H9 (cell line): Measurements from ENCODE around the gene KCNMA1. TPM values are rescaled to one million over a fixed set of nuclear protein-coding genes. Genes with fewer than 3 reads are reported as not detected.

Source experiments
- DNase-seq: peaks from one replicate; pipeline ENCODE4 v3.0.0-alpha.2; 2017
- H2AFZ ChIP-seq: one replicate; pipeline ENCODE4 v1.6.1; 2013; ENCODE audit warnings: mild to moderate bottlenecking, low read length, control low read depth, moderate library complexity
- H2AK5ac ChIP-seq: 2 replicates; pipeline ENCODE4 v1.6.1; 2013; ENCODE audit warnings: low read length, control low read depth, mixed read lengths; ENCODE audit not compliant: insufficient read length
- H2BK120ac ChIP-seq: one replicate; pipeline ENCODE4 v1.6.1; 2013; ENCODE audit warnings: low read depth, mild to moderate bottlenecking, low read length, control low read depth, inconsistent platforms; ENCODE audit not compliant: poor library complexity, severe bottlenecking
- H2BK12ac ChIP-seq: 2 replicates; pipeline ENCODE4 v1.6.1; 2013; ENCODE audit warnings: low read length, control low read depth, mixed read lengths, low read depth; ENCODE audit not compliant: insufficient read length
- H2BK15ac ChIP-seq: 2 replicates; pipeline ENCODE4 v1.6.1; 2013; ENCODE audit warnings: low read depth, low read length, control low read depth
- H2BK20ac ChIP-seq: one replicate; pipeline ENCODE4 v1.6.1; 2013; ENCODE audit warnings: low read depth, mild to moderate bottlenecking, low read length, control low read depth, inconsistent platforms; ENCODE audit not compliant: poor library complexity, severe bottlenecking
- H2BK5ac ChIP-seq: 2 replicates; pipeline ENCODE4 v1.6.1; 2013; ENCODE audit warnings: low read length, control low read depth, mixed read lengths; ENCODE audit not compliant: insufficient read length
- H3K14ac ChIP-seq: 2 replicates; pipeline ENCODE4 v1.6.1; 2013; ENCODE audit warnings: low read length, control low read depth; ENCODE audit not compliant: insufficient read depth
- H3K18ac ChIP-seq: 2 replicates; pipeline ENCODE4 v1.6.1; 2013; ENCODE audit warnings: low read depth, mild to moderate bottlenecking, mixed read lengths, low read length, control low read depth; ENCODE audit not compliant: insufficient read length
- H3K23ac ChIP-seq: 2 replicates; pipeline ENCODE4 v1.6.1; 2013; ENCODE audit warnings: low read length, control low read depth, mixed read lengths, low read depth; ENCODE audit not compliant: insufficient read length
- H3K23me2 ChIP-seq: 2 replicates; pipeline ENCODE4 v1.6.1; 2013; ENCODE audit warnings: low read depth, mild to moderate bottlenecking, mixed read lengths, low read length, control low read depth; ENCODE audit not compliant: insufficient read length, poor library complexity, severe bottlenecking
- H3K27ac ChIP-seq: 2 replicates; pipeline ENCODE4 v1.5.1; 2013; ENCODE audit warnings: low read length, control low read depth, mixed read lengths, low read depth; ENCODE audit not compliant: insufficient read length
- H3K27me3 ChIP-seq: 2 replicates; pipeline ENCODE4 v1.6.1; 2013; ENCODE audit warnings: low read length, control low read depth, inconsistent platforms; ENCODE audit not compliant: insufficient read depth
- H3K4ac ChIP-seq: 2 replicates; pipeline ENCODE4 v1.6.1; 2013; ENCODE audit warnings: low read depth, mild to moderate bottlenecking, control low read depth, inconsistent platforms, low read length, moderate library complexity
- H3K4me1 ChIP-seq: 2 replicates; pipeline ENCODE4 v1.6.1; 2013; ENCODE audit warnings: low read length, control low read depth, inconsistent platforms; ENCODE audit not compliant: insufficient read depth
- H3K4me2 ChIP-seq: 2 replicates; pipeline ENCODE4 v1.6.1; 2013; ENCODE audit warnings: low read length, control low read depth, mixed read lengths; ENCODE audit not compliant: insufficient read length, insufficient read depth
- H3K56ac ChIP-seq: 2 replicates; pipeline ENCODE4 v1.6.1; 2013; ENCODE audit warnings: low read depth, mild to moderate bottlenecking, mixed read lengths, low read length, control low read depth; ENCODE audit not compliant: insufficient read length
- H3K79me1 ChIP-seq: 2 replicates; pipeline ENCODE4 v1.6.1; 2013; ENCODE audit warnings: low read depth, mild to moderate bottlenecking, moderate library complexity, low read length, control low read depth, inconsistent platforms; ENCODE audit not compliant: insufficient read depth, poor library complexity, severe bottlenecking
- H3K79me2 ChIP-seq: 2 replicates; pipeline ENCODE4 v1.6.1; 2013; ENCODE audit warnings: low read length, control low read depth, inconsistent platforms; ENCODE audit not compliant: insufficient read depth
- H3K9ac ChIP-seq: 2 replicates; pipeline ENCODE4 v1.6.1; 2013; ENCODE audit warnings: low read length, control low read depth, mixed read lengths; ENCODE audit not compliant: insufficient read length; ENCODE audit errors: extremely low read depth
- H3K9me3 ChIP-seq: one replicate; pipeline ENCODE4 v1.6.1; 2013; ENCODE audit warnings: low read depth, low read length, inconsistent platforms; ENCODE audit not compliant: control insufficient read depth
- H3T11ph ChIP-seq: one replicate; pipeline ENCODE4 v1.6.1; 2013; ENCODE audit warnings: mild to moderate bottlenecking, low read length, control low read depth, inconsistent platforms
- H4K20me1 ChIP-seq: one replicate; pipeline ENCODE4 v1.6.1; 2013; ENCODE audit not compliant: control insufficient read depth, insufficient read length, insufficient read depth
- H4K5ac ChIP-seq: 2 replicates; pipeline ENCODE4 v1.6.1; 2013; ENCODE audit warnings: low read depth, mild to moderate bottlenecking, mixed read lengths, low read length, control low read depth; ENCODE audit not compliant: insufficient read length
- H4K8ac ChIP-seq: replicated peaks from 2 replicates; pipeline ENCODE4 v1.6.1; 2013; ENCODE audit warnings: low read length, control low read depth, mixed read lengths, low read depth; ENCODE audit not compliant: insufficient read length
- H4K91ac ChIP-seq: 2 replicates; pipeline ENCODE4 v1.6.1; 2013; ENCODE audit warnings: low read depth, mild to moderate bottlenecking, moderate library complexity, mixed read lengths, low read length, control low read depth; ENCODE audit not compliant: insufficient read length
- H3K27ac Mint-ChIP-seq, 3 experiments: 2 replicates in 2 of 3; 3 replicates in 1 of 3; pipeline ENCODE4 v1.8.0; 2020 to 2021; ENCODE audit warnings: mixed read lengths in 3 of 3, mild to moderate bottlenecking in 1 of 3, moderate library complexity in 1 of 3
- H3K27me3 Mint-ChIP-seq: 2 replicates; pipeline ENCODE4 v1.8.0; 2021; ENCODE audit warnings: low read depth, mild to moderate bottlenecking, moderate library complexity, mixed read lengths
- H3K36me3 Mint-ChIP-seq, 3 experiments: 2 replicates in 2 of 3; 3 replicates in 1 of 3; pipeline ENCODE4 v1.8.0; 2020 to 2021; ENCODE audit warnings: low read depth in 3 of 3, mixed read lengths in 3 of 3; ENCODE audit not compliant: insufficient read depth in 1 of 3
- H3K4me1 Mint-ChIP-seq, 2 experiments: 2 replicates each; pipeline ENCODE4 v1.8.0; 2020; ENCODE audit warnings: mixed read lengths in 2 of 2
- H3K4me3 Mint-ChIP-seq, 2 experiments: 2 replicates in 1 of 2; 3 replicates in 1 of 2; pipeline ENCODE4 v1.8.0; 2020 to 2021; ENCODE audit warnings: mild to moderate bottlenecking in 2 of 2, mixed read lengths in 2 of 2, moderate library complexity in 1 of 2
- H3K9me3 Mint-ChIP-seq, 2 experiments: 2 replicates in 1 of 2; 3 replicates in 1 of 2; pipeline ENCODE4 v1.8.0; 2020; ENCODE audit warnings: mild to moderate bottlenecking in 2 of 2, mixed read lengths in 2 of 2, moderate library complexity in 1 of 2
- CTCF ChIP-seq: fragments of 200-600 bp; sonication (generic); conservative IDR thresholded peaks from 3 replicates; pipeline ENCODE4 v1.8.0; 2021; ENCODE audit warnings: antibody characterized with exemption, mild to moderate bottlenecking
- WGBS: extraction: QIAGEN DNeasy Blood & Tissue Kit; methylation state at CpG from one replicate; pipeline ENCODE4 v1.1.7; 2013; ENCODE audit warnings: missing lambda C conversion rate, low lambda C conversion rate, mixed read lengths; ENCODE audit not compliant: insufficient read length; ENCODE audit errors: extremely low coverage; 5-methylcytosine and 5-hydroxymethylcytosine counted together
- total RNA-seq: library from RNA; stranded (reverse); gene quantifications from 2 replicates; pipeline ENCODE4 v1.2.1, GENCODE V29; 2021

Gene KCNMA1
- total RNA-seq, 1 experiment from 2014 or later = 2.0 TPM

- no peaks in the 10 kb centered on the region for H3K9me3 Mint-ChIP-seq
- H3K4me3 Mint-ChIP-seq = no peak overlapping the region
- no peak overlapping the region for H3K4ac ChIP-seq
- no peaks in the 10 kb centered on the region for H3K9me3 ChIP-seq
- H3K36me3 Mint-ChIP-seq = no peaks in the 10 kb centered on the region
- H2AFZ ChIP-seq = no peak overlapping the region
- H3K27me3 ChIP-seq = no peaks in the 10 kb centered on the region
- no peaks in the 10 kb centered on the region for H3K23me2 ChIP-seq
- no peaks in the 10 kb centered on the region for H3K79me2 ChIP-seq
- no peak overlapping the region for H3K4me2 ChIP-seq
- no peak overlapping the region for H3K56ac ChIP-seq
- H3K79me1 ChIP-seq = no peaks in the 10 kb centered on the region
- TF ChIP-seq CTCF = no peak
- no peak overlapping the region for H2BK15ac ChIP-seq
- H3T11ph ChIP-seq = no peak overlapping the region
- no peak overlapping the region for H3K23ac ChIP-seq
- H2BK12ac ChIP-seq = no peak overlapping the region
- no peak overlapping the region for H2BK20ac ChIP-seq
- WGBS = no CpG with 5 or more reads among the region's 7 CpGs
- H4K8ac ChIP-seq = no peak overlapping the region
- H4K20me1 ChIP-seq = no peaks in the 10 kb centered on the region
- H4K91ac ChIP-seq = no peak overlapping the region
- H4K5ac ChIP-seq = no peak overlapping the region
- H3K27ac Mint-ChIP-seq = no peak overlapping the region; a peak in 1 of 7 replicates
- no peak for DNase-seq
- peaks cover 11 to 12% of the 10 kb centered on the region in 2 experiments for H3K4me1 Mint-ChIP-seq
- no peak overlapping the region for H3K27ac ChIP-seq
- H3K27me3 Mint-ChIP-seq = peaks cover 3% of the 10 kb centered on the region
- no peak overlapping the region for H2AK5ac ChIP-seq
- peaks cover 8% of the 10 kb centered on the region for H3K4me1 ChIP-seq
- H3K18ac ChIP-seq = no peak overlapping the region
- no peak overlapping the region for H2BK5ac ChIP-seq
- no peak overlapping the region for H3K14ac ChIP-seq
- no peak overlapping the region for H2BK120ac ChIP-seq
- no peak overlapping the region for H3K9ac ChIP-seq
These were observed 34.6 kb downstream of the KCNMA1 start for GRCh38 chr10:77602913-77603533.
